Immature natural killer cell (primary cell): ENCODE data around the gene PPFIBP2. TPM values are rescaled to one million over a fixed set of nuclear protein-coding genes. Genes with fewer than 3 reads are reported as not detected.

ENCODE experiments used
- DNase-seq, 3 donors: peaks; one replicate each; pipeline ENCODE4 v3.0.0; 2022; ENCODE audit warnings: mixed read lengths in 1 of 3
- H3K27ac Mint-ChIP-seq, 6 donors: one replicate each; pipeline ENCODE4 v1.8.0; 2020; ENCODE audit warnings: mixed read lengths in 6 of 6, mild to moderate bottlenecking in 5 of 6, inconsistent platforms in 4 of 6, moderate library complexity in 3 of 6
- H3K27me3 Mint-ChIP-seq, 3 donors: one replicate each; pipeline ENCODE4 v1.8.0; 2020 to 2021; ENCODE audit warnings: low read depth in 3 of 3, mild to moderate bottlenecking in 3 of 3, mixed read lengths in 3 of 3, moderate library complexity in 3 of 3, inconsistent platforms in 1 of 3
- H3K36me3 Mint-ChIP-seq, 3 donors: one replicate each; pipeline ENCODE4 v1.8.0; 2020; ENCODE audit warnings: mixed read lengths in 3 of 3, inconsistent platforms in 2 of 3, mild to moderate bottlenecking in 2 of 3
- H3K4me1 Mint-ChIP-seq, 2 donors: one replicate each; pipeline ENCODE4 v1.8.0; 2020; ENCODE audit warnings: inconsistent platforms in 2 of 2, mild to moderate bottlenecking in 2 of 2, mixed read lengths in 2 of 2, moderate library complexity in 1 of 2
- H3K4me3 Mint-ChIP-seq, 5 donors: one replicate each; pipeline ENCODE4 v1.8.0; 2020; ENCODE audit warnings: mild to moderate bottlenecking in 5 of 5, mixed read lengths in 5 of 5, inconsistent platforms in 3 of 5, moderate library complexity in 3 of 5
- H3K9me3 Mint-ChIP-seq, 6 donors: one replicate each; pipeline ENCODE4 v1.8.0; 2020; ENCODE audit warnings: mild to moderate bottlenecking in 6 of 6, mixed read lengths in 6 of 6, inconsistent platforms in 4 of 6, moderate library complexity in 3 of 6
- polyA plus RNA-seq, 3 donors: library from polyadenylated mRNA; unstranded; fragments of 300-500 nt; fragmentation: Illumina TruSeq; gene quantifications; one replicate each; pipeline ENCODE4 v1.2.3, GENCODE V29; 2021

PPFIBP2 gene
- polyA plus RNA-seq, 3 donors from 2014 or later = 0.52 to 5.3 (median 1.9) TPM

- Mint-ChIP-seq H3K9me3 (peaks cover 0 to 1% (median 0%) of the 10 kb centered on the region in 6 donors), H3K4me3 (peak overlapping the region; percentile 67 to 82 (median 76)), H3K36me3 (no peaks in the 10 kb centered on the region), H3K27me3 (peaks cover 0 to 4% (median 0%) of the 10 kb centered on the region in 3 donors), H3K4me1 (peaks cover 31 to 47% of the 10 kb centered on the region in 2 donors), H3K27ac (peak overlapping the region; percentile 8 to 84 (median 50))
- DNase-seq = peak; percentile 30 to 42 (median 38)
These were observed 24.2 kb downstream of the PPFIBP2 start for GRCh38 chr11:7538031-7538430.

- H3K27ac Mint-ChIP-seq = peak overlapping the region in 5 of 6 donors; percentile 28 to 84 (median 53)
- no peaks in the 10 kb centered on the region for H3K36me3 Mint-ChIP-seq
- H3K4me1 Mint-ChIP-seq = peaks cover 31 to 42% of the 10 kb centered on the region in 2 donors
- peaks cover 0 to 4% (median 0%) of the 10 kb centered on the region in 3 donors for H3K27me3 Mint-ChIP-seq
- no peak for DNase-seq
- H3K9me3 Mint-ChIP-seq = peaks cover 0 to 1% (median 0%) of the 10 kb centered on the region in 6 donors
- H3K4me3 Mint-ChIP-seq = peak overlapping the region; percentile 67 to 82 (median 76)
These were observed 25.0 kb downstream of the PPFIBP2 start for GRCh38 chr11:7538466-7539454.

DNA sequence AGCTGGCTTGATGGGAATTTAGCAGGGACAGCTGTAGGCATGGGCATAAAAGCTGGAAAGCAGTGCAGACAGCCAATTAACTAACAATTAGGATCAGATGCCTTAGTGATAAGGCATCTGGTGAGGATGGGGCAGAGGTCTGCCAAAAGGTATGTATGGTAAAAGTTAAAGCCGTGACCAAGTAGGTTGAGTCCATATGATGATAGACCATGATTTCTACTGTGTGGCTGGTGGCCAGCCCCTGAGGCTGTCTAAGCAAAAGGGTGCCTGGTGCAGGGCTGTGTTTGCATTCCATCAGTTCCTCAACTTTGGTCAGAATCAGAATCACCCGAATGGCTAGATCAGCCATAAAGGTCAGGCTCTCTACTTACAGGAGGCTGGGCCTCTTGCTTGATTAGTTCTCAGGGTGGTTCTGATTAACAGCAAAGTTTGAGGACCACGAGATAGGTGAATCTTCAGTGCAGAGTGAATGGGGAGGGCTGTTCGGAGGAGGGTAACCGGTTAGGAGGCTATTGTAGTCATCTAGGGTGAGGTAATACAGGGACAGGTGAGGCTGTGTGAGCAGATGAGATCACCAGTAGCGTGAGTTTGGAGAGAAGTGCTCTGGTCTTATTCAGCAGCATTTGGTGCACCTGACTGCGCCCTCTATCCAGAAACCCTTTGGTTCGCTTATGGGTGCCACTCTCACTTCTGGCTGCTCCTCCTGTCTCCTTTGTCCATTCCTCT is 27.2 kb downstream of the PPFIBP2 start:
- H3K27ac Mint-ChIP-seq = no peak overlapping the region
- H3K9me3 Mint-ChIP-seq = peaks cover 0 to 1% (median 0%) of the 10 kb centered on the region in 6 donors
- H3K4me1 Mint-ChIP-seq = peaks cover 31 to 37% of the 10 kb centered on the region in 2 donors
- H3K4me3 Mint-ChIP-seq = no peak overlapping the region
- H3K36me3 Mint-ChIP-seq = no peaks in the 10 kb centered on the region
- no peak for DNase-seq
- no peaks in the 10 kb centered on the region for H3K27me3 Mint-ChIP-seq

DNA sequence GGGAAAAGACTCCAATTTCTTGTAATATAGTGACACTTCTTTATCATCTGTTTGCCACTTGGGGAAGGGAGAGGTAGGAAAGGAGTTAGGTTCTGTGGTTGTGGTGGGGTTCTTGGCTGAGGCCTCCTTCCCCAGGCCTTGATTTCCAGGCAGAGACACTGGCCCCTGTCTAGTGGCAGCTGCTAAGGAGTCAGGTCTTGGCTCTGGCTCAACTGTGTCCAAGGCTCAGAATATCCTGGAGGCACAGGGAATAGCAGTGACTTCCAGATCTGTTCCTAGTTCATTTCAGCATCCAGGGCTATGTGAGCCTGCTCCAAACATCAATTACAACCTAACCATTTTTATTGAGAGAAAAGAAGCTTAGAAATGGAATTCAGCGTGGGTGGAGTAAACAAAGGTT is 29.5 kb downstream of the PPFIBP2 start:
- Mint-ChIP-seq H3K9me3 (no peaks in the 10 kb centered on the region), H3K4me1 (peaks cover 8 to 14% of the 10 kb centered on the region in 2 donors), H3K27ac (no peak overlapping the region), H3K36me3 (peaks cover 0 to 5% (median 0%) of the 10 kb centered on the region in 3 donors), H3K27me3 (peaks cover 0 to 2% (median 0%) of the 10 kb centered on the region in 3 donors), H3K4me3 (no peak overlapping the region)
- no peak for DNase-seq

DNA sequence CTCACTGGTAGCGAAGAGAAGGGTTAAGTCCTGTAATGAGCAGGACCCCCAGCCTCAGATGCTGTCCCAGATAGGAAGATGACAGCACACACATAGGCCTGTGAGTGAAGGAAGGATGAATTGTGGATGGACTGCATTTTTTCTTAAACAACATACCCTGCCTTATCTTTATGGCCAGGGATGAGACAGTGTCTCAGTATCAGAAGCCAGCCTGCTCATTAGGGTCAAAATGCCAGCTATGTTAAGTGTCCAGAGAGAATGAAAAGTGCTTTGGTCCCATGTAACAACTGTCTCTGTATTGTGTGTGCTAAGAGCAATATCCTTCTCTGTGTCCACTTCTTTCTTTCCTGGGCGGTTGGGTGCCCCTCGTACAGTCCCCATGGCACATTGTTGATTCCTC is 30.2 kb downstream of the PPFIBP2 start:
- peaks cover 0 to 2% (median 0%) of the 10 kb centered on the region in 3 donors for H3K27me3 Mint-ChIP-seq
- DNase-seq = no peak
- H3K36me3 Mint-ChIP-seq = peaks cover 0 to 5% (median 0%) of the 10 kb centered on the region in 3 donors
- H3K4me3 Mint-ChIP-seq = no peak overlapping the region
- H3K27ac Mint-ChIP-seq = peak overlapping the region in 1 of 6 donors; percentile 6
- no peaks in the 10 kb centered on the region for H3K9me3 Mint-ChIP-seq
- H3K4me1 Mint-ChIP-seq = peaks cover under 1 to 7% of the 10 kb centered on the region in 2 donors

- H3K27me3 Mint-ChIP-seq = peaks cover 0 to 2% (median 2%) of the 10 kb centered on the region in 3 donors
- no peak overlapping the region for H3K4me3 Mint-ChIP-seq
These were observed 31.8 kb downstream of the PPFIBP2 start for GRCh38 chr11:7545611-7546010.

DNA sequence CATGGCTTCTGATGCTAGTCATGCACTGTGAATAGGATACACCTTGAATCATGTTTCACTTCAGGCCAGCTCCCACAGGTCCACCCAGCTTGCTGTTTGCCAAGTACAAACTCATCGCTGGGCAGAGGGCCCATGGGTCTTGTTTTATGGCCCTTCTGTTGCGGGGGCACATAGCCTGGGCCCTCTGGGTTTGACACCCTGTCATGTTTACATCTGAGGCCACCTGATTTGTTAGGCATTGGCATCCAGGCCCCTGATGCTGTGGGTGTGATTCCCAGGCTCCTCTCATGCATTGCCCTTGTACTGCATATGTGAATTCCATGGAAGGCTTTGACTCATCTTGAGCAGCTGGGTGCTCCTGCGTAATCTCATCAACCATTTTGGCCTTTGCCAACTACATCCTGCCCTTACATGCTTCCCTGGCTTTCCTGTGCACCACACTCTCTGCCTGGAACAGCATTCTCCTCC is 32.6 kb downstream of the PPFIBP2 start:
- Mint-ChIP-seq H3K4me3 (no peak overlapping the region), H3K4me1 (no peaks in the 10 kb centered on the region), H3K27me3 (peaks cover 0 to 2% (median 2%) of the 10 kb centered on the region in 3 donors), H3K36me3 (peaks cover 0 to 15% (median 7%) of the 10 kb centered on the region in 3 donors), H3K9me3 (no peaks in the 10 kb centered on the region), H3K27ac (peak overlapping the region in 1 of 6 donors; percentile 35)
- DNase-seq = no peak

More at GRCh38 chr11:7545611-7546010, 31.8 kb downstream of the PPFIBP2 start:
- Mint-ChIP-seq H3K4me1 (no peaks in the 10 kb centered on the region), H3K9me3 (no peaks in the 10 kb centered on the region), H3K36me3 (peaks cover 0 to 15% (median 7%) of the 10 kb centered on the region in 3 donors), H3K27ac (no peak overlapping the region)
- DNase-seq = no peak

DNA sequence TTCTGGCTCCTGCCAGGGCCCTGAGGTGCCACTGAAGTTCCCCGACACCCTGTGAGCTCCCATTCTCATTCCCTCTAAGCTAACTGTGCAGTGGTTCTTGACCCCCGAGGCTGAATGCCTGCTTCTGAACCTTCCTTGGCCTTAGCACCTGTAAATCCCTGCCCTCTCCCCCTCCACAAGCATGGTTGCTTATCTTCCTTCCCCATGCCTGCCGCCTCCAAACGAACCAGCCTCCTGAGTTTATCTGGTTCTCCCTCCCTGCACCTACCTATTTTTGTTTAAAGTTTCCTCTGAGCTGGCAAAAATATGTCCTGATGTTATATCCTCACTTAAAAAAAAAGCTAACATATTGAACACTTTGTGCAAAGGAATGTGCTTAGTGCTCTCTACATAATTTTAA is 33.9 kb downstream of the PPFIBP2 start:
- H3K27me3 Mint-ChIP-seq = peaks cover 0 to 2% (median 2%) of the 10 kb centered on the region in 3 donors
- H3K4me3 Mint-ChIP-seq = no peak overlapping the region
- no peaks in the 10 kb centered on the region for H3K4me1 Mint-ChIP-seq
- no peaks in the 10 kb centered on the region for H3K9me3 Mint-ChIP-seq
- no peak overlapping the region for H3K27ac Mint-ChIP-seq
- peaks cover 0 to 15% (median 7%) of the 10 kb centered on the region in 3 donors for H3K36me3 Mint-ChIP-seq
- DNase-seq = no peak

- H3K4me3 Mint-ChIP-seq = no peak overlapping the region
- H3K9me3 Mint-ChIP-seq = no peaks in the 10 kb centered on the region
- peaks cover 0 to 2% (median 2%) of the 10 kb centered on the region in 3 donors for H3K27me3 Mint-ChIP-seq
- no peak overlapping the region for H3K27ac Mint-ChIP-seq
- H3K4me1 Mint-ChIP-seq = no peaks in the 10 kb centered on the region
- no peak for DNase-seq
- peaks cover 0 to 15% (median 7%) of the 10 kb centered on the region in 3 donors for H3K36me3 Mint-ChIP-seq
These were observed 35.0 kb downstream of the PPFIBP2 start for GRCh38 chr11:7548659-7549274.

DNA sequence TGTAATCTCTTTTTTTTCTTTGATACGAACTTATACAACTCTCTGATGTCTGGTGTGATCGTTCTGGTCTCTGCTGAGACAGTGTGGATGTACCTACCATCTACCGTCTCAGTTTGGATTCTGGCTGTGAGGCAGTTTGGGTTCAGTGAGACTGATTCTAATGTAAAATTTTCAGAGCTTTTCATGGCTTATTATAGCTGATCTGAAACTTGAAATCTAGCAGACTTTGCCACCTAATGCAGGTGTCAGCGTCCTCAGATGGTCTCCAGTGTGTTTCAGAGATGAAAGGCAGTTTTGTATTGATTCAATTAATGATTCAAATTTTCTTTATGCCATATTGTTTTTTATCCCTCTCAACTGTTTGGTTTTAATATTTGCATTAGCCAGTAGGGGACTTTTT is 35.9 kb downstream of the PPFIBP2 start:
- Mint-ChIP-seq H3K27me3 (peaks cover 0 to 2% (median 2%) of the 10 kb centered on the region in 3 donors), H3K27ac (no peak overlapping the region), H3K4me1 (no peaks in the 10 kb centered on the region), H3K36me3 (peaks cover 0 to 15% (median 7%) of the 10 kb centered on the region in 3 donors), H3K9me3 (no peaks in the 10 kb centered on the region), H3K4me3 (no peak overlapping the region)
- no peak for DNase-seq

- H3K4me1 Mint-ChIP-seq = no peaks in the 10 kb centered on the region
- H3K4me3 Mint-ChIP-seq = no peak overlapping the region
- H3K27me3 Mint-ChIP-seq = peaks cover 0 to 2% (median under 1%) of the 10 kb centered on the region in 3 donors
- H3K9me3 Mint-ChIP-seq = no peaks in the 10 kb centered on the region
- no peak overlapping the region for H3K27ac Mint-ChIP-seq
- H3K36me3 Mint-ChIP-seq = peaks cover 0 to 14% (median 7%) of the 10 kb centered on the region in 3 donors
- DNase-seq = no peak
These were observed 37.8 kb downstream of the PPFIBP2 start for GRCh38 chr11:7551571-7551970.

- Mint-ChIP-seq H3K27ac (no peak overlapping the region), H3K4me3 (no peak overlapping the region), H3K9me3 (no peaks in the 10 kb centered on the region), H3K36me3 (peaks cover 0 to 10% (median 7%) of the 10 kb centered on the region in 3 donors), H3K4me1 (no peaks in the 10 kb centered on the region), H3K27me3 (peaks cover 0 to 3% (median 2%) of the 10 kb centered on the region in 3 donors)
- no peak for DNase-seq
These were observed 38.9 kb downstream of the PPFIBP2 start for GRCh38 chr11:7552666-7553065.

DNA sequence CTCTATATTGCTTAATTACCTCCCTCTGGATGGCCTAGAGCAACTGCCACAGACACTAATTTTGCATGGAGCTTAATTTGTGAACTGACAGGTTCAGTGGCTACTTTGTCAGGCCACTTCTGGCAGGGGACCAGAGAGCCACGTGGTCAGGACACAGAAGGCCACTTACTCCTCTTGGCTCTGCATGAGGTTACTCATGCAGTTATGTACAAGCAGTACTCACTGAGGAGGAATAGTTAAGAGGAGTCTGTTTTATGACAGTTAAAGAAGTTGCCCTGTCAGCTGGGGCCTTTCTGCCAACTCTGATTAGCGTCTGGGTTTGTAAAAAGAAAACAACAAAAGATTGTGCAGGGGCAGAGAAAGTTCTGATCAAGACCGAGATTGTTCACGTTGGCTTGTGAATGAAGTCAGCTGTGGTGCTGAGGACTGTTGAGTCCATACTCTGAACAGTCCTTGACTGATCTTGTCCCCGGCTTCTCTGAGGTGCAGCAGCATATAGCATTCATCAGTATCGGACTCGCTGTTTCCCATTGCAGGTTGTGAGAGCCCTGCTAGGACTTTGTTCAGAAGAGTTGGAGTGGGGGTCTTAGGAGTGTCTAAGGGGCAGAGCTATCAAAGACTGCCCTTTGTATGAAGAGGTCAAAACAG is 41.4 kb downstream of the PPFIBP2 start:
- DNase-seq = no peak
- H3K27me3 Mint-ChIP-seq = peaks cover 0 to 2% (median 1%) of the 10 kb centered on the region in 3 donors
- H3K27ac Mint-ChIP-seq = no peak overlapping the region
- no peak overlapping the region for H3K4me3 Mint-ChIP-seq
- peaks cover 3 to 4% (median 4%) of the 10 kb centered on the region in 3 donors for H3K36me3 Mint-ChIP-seq
- H3K4me1 Mint-ChIP-seq = no peaks in the 10 kb centered on the region
- no peaks in the 10 kb centered on the region for H3K9me3 Mint-ChIP-seq
